ENCODE data around the gene COQ8B. TPM values are rescaled to one million over a fixed set of nuclear protein-coding genes. Genes with fewer than 3 reads are reported as not detected.

The COQ8B gene
- total and polyA plus RNA-seq, 2 of the 4 experiments (the other 2 are of a cell fraction): 14.9 to 23.2 TPM

- H3K9me1 ChIP-seq (ENCODE audit: insufficient read depth, low read length): peaks cover 12% of the 10 kb centered on the region
- H3K4ac ChIP-seq (ENCODE audit: low read depth, low read length): peak overlapping the region; percentile 98
- peak overlapping the region; percentile 70 for H3K56ac ChIP-seq (ENCODE audit: extremely low read depth, insufficient read depth, low read length)
- H3K14ac ChIP-seq (replicated peaks; ENCODE audit: low read depth, low read length): peak overlapping the region; percentile 97
- H3K9ac ChIP-seq (ENCODE audit: low read depth, low read length): peak overlapping the region; percentile 85
- H3K9me3 ChIP-seq (ENCODE audit: control insufficient read depth, insufficient read depth, low read length): no peaks in the 10 kb centered on the region
- 0 out of 2 replicates have a peak, but pooled peaks have one; percentile 20 for TF ChIP-seq POLR2A (IDR thresholded peaks at IDR 0.05; ENCODE audit: low read depth, low read length)
- TF ChIP-seq FOS (IDR thresholded peaks at IDR 0.05; ENCODE audit: low read depth, low read length): peak; percentile 59
- no peak; the same call in 1 of the 2 replicates for TF ChIP-seq MAZ (IDR thresholded peaks at IDR 0.05; ENCODE audit: borderline replicate concordance, low read depth, low read length)
- TF ChIP-seq, protein P1, sequence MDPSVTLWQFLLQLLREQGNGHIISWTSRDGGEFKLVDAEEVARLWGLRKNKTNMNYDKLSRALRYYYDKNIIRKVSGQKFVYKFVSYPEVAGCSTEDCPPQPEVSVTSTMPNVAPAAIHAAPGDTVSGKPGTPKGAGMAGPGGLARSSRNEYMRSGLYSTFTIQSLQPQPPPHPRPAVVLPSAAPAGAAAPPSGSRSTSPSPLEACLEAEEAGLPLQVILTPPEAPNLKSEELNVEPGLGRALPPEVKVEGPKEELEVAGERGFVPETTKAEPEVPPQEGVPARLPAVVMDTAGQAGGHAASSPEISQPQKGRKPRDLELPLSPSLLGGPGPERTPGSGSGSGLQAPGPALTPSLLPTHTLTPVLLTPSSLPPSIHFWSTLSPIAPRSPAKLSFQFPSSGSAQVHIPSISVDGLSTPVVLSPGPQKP (IDR thresholded peaks at IDR 0.05; ENCODE audit: borderline replicate concordance, low read depth, low read length): no peak
- no peak for TF ChIP-seq CEBPB (IDR thresholded peaks at IDR 0.05; ENCODE audit: low read depth, low read length)
- TF ChIP-seq, protein P2, sequence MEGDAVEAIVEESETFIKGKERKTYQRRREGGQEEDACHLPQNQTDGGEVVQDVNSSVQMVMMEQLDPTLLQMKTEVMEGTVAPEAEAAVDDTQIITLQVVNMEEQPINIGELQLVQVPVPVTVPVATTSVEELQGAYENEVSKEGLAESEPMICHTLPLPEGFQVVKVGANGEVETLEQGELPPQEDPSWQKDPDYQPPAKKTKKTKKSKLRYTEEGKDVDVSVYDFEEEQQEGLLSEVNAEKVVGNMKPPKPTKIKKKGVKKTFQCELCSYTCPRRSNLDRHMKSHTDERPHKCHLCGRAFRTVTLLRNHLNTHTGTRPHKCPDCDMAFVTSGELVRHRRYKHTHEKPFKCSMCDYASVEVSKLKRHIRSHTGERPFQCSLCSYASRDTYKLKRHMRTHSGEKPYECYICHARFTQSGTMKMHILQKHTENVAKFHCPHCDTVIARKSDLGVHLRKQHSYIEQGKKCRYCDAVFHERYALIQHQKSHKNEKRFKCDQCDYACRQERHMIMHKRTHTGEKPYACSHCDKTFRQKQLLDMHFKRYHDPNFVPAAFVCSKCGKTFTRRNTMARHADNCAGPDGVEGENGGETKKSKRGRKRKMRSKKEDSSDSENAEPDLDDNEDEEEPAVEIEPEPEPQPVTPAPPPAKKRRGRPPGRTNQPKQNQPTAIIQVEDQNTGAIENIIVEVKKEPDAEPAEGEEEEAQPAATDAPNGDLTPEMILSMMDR (conservative IDR thresholded peaks at IDR 0.05; ENCODE audit: low read depth, low read length): no peak
- 0 out of 2 replicates have a peak, but pooled peaks have one; percentile 6 for TF ChIP-seq BHLHE40 (IDR thresholded peaks at IDR 0.05; ENCODE audit: low read depth, low read length)
- TF ChIP-seq RCOR1 (IDR thresholded peaks at IDR 0.05; ENCODE audit: insufficient replicate concordance, low read length): no peak
- no peak for TF ChIP-seq SMC3 (IDR thresholded peaks at IDR 0.05; ENCODE audit: low read depth, low read length)
- peak overlapping the region; percentile 96 for H2AFZ ChIP-seq (replicated peaks; ENCODE audit: low read length, poor library complexity)
- H2AK9ac ChIP-seq (replicated peaks; ENCODE audit: low read depth, low read length, poor library complexity): peak overlapping the region; percentile 93
- peak overlapping the region; percentile 33 for H2BK5ac ChIP-seq (ENCODE audit: low read depth, low read length, poor library complexity, severe bottlenecking)
- peak overlapping the region; percentile 99 for H3K23ac ChIP-seq (ENCODE audit: low read depth, low read length)
- peak; percentile 4 for ATAC-seq (ENCODE audit: low read depth)
- H4K20me1 ChIP-seq (ENCODE audit: insufficient read depth, low read length): no peaks in the 10 kb centered on the region
- no TSS peak for BruUV-seq (replicated peaks)
- peak overlapping the region; percentile 88 for H2BK120ac ChIP-seq (ENCODE audit: low read depth, low read length)
- peaks cover 19% of the 10 kb centered on the region for H3K36me3 ChIP-seq (ENCODE audit: control insufficient read depth, insufficient read depth, low read length)
- ChIA-PET CTCF (interaction anchor here (0.6 to 1.5 kb wide), 11 partner anchors 9 to 311 kb away, joined by 3 to 10 read pairs (median 4); partner anchors contain the start of genes ACTMAP, RAB4B and SNRPA), POLR2A (ENCODE audit: unreplicated experiment) (interaction anchor here (1.2 kb wide), 1 partner anchor 18 kb away, joined by 4 read pairs; no protein-coding TSS in a partner anchor)
- H2BK20ac ChIP-seq (ENCODE audit: low read depth, low read length): peak overlapping the region; percentile 88
- H3K4me3 ChIP-seq (ENCODE audit: insufficient read depth, low read depth, low read length): peak overlapping the region; percentile 57
- H4K5ac ChIP-seq (ENCODE audit: low read depth, low read length): peak overlapping the region; percentile 84
- peak overlapping the region; percentile 96 for H3K27ac ChIP-seq (ENCODE audit: insufficient read depth, low read length)
- DNase-seq: peak; percentile 50
- H3K79me1 ChIP-seq (ENCODE audit: low read depth in 1 of 2, low read length in 2 of 2): no peaks in the 10 kb centered on the region; a peak in 1 of 4 replicates
- H3K18ac ChIP-seq (ENCODE audit: low read depth, low read length): peak overlapping the region; percentile 76
- H4K91ac ChIP-seq (ENCODE audit: insufficient read depth, low read depth, low read length): peak overlapping the region; percentile 81
- peak overlapping the region; percentile 93; the same call in 1 of the 3 replicates for H2BK15ac ChIP-seq (ENCODE audit: low read depth, low read length)
- intact Hi-C loops (cut with micrococcal nuclease): loop anchor here (1.0 to 5.0 kb wide), 4 partner anchors 38 to 308 kb away; no protein-coding TSS in a partner anchor
- 0% methylated on average over 1 of the region's 24 CpGs; no CpG with 5 or more reads in 1 of the 2 experiments for WGBS, 2 experiments (ENCODE audit: extremely low coverage in 2 of 2, insufficient read length in 1 of 2)
- H2AK5ac ChIP-seq (ENCODE audit: low read depth, low read length): peak overlapping the region; percentile 96
- H3K4me2 ChIP-seq (ENCODE audit: low read depth, low read length): peak overlapping the region; percentile 86
- in situ Hi-C loops (cut with MboI; ENCODE audit: low sequenced_read_pairs): loop anchor here (5.0 to 25.0 kb wide), 2 partner anchors 143 to 598 kb away; partner anchors contain the start of gene HNRNPUL1
- dilution Hi-C loops (cut with HindIII; ENCODE audit: low sequenced_read_pairs, unreplicated experiment): no loop called here
- H3K4me1 ChIP-seq (ENCODE audit: control insufficient read depth, insufficient read depth, low read length): peaks cover 6% of the 10 kb centered on the region
- H4K8ac ChIP-seq (ENCODE audit: low read depth in 2 of 2, low read length in 2 of 2): peak overlapping the region; percentile 17 to 87
- H3K27me3 ChIP-seq (ENCODE audit: control insufficient read depth, insufficient read depth, low read length): no peaks in the 10 kb centered on the region
These were observed 52.7 kb downstream of the COQ8B start for GRCh38 chr19:40663695-40664692.

All from IMR-90 (cell line).